NCI-H1930 (cell line): ENCODE measurements around the gene C1orf198.
"Not testable (repeated sequence)": the region's sequence is repeated elsewhere in the genome, so short reads cannot be mapped to it uniquely, and the experiment has no call there.

Experiments used
- DNase-seq, 2 experiments: peaks; one replicate each; lab custom pipeline; 2025; lab: John Stamatoyannopoulos, UW

The C1orf198 gene

DNA sequence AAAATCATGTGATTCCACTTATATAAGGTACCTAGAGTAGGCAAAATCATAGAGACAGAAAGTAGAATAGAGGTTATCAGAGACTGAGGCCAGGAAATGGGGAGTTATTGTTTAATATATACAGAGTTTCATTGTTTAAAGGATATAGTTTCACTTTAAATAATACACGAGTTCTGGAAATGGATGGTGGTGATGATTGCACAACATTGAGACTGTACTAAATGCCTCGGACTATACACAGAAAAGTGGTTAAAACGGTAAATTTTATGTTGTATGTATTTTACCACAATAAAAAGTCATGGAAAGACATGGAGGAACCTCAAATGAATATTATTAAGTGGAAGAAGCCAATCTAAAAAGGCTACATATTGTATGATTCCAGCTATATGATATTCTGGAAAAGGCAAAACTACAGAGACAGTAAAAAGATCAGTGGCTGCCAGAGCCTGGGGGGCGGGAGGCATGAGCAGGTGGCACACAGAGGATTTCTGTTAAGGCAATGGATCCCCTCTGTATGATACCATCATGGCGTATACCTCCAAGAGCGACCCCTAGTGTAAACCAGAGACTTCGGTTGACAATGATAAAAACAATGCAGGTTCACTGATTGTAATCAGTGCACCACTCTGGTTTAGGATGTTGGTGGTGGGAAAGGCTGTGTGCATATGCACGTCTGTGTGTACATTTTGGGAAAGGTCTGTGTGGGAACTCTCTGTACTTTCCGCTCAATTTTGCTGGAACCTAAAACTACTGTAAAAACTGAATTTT, 7.5 kb downstream of the C1orf198 start:
- DNase-seq = no peak

DNA sequence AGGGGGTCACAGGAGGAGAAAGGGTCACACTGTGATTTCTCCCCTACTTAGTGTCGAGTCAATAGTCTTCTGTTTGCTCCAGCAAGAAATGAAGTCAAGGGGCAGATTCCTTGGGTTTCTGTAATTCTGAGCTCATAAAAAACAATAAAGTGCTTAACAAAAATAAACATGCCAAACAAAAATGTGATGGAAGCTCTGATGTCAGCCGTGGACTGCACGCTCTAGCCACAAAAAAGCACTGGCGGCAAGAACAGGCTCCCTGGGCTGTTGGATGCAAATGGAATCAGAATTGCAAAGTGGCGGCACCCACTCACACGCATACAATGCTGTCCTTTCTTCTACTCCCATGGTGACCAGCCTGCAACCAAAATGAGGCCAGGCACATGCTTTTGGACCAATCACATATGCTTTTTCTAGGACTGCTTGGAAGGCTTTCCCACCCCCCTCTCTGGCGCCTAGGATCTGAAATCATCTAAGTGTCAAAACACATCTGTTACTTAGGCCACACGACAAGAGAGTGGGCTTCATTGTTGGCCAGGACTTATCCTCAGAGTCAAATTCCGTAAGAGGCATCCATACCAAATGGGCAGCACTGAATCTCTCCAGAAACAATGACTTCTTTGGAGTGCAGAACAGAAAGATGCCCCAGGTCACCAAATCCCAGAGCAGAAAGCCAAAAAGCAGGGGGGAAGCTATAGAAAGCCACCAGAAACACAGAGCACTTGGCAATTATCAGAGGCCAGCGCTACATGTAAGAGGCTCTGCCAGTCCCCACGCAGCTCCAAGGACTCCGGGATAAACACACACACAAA, 9.2 kb downstream of the C1orf198 start:
- DNase-seq = no peak

DNA sequence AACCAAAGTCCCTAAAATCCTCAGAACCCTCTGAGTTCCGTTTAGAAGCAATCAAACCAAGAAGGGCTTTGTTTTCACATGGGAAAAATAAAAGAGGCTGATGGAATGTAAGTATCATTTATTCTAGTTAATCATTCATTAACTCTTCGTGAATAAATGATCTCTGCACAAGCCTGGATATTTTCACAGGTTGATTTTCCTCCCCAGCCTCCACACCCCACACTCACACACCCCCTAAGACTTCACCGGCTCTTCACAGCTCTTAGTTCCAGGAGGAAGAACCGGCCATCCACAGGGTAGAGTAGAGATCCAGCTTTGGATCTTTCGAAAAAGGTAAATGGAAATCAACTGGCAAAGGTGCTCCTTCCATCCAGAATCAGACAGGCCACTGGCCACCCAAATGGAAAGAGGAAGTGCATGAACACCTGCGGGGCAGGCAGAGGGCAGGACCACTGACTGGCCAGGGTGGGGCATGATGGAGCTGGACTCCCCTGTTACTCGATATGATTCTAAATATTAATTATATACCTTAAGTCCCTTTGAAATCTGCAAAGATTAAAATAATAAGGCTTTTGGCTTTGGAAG, 10.0 kb downstream of the C1orf198 start:
- no peak for DNase-seq

DNA sequence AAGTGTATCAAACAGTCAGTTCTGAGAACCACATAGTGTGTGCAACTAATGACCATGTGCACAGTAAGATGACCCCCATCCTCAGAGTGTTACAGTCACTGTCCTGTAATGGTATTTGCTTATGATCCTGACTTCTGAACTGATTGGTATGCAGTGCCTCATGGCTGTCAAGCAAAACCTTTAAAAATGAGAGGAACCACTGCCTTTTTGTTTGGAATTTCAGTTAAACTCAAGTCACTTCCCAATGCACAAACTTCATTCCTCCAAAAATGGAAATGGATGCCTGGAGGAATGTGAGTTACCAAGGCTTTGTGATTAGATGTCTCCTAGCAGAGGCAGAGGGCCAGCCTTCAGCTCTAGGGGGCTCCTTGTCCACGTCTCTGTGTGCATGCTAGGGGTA, 10.5 kb downstream of the C1orf198 start:
- no peak for DNase-seq

DNA sequence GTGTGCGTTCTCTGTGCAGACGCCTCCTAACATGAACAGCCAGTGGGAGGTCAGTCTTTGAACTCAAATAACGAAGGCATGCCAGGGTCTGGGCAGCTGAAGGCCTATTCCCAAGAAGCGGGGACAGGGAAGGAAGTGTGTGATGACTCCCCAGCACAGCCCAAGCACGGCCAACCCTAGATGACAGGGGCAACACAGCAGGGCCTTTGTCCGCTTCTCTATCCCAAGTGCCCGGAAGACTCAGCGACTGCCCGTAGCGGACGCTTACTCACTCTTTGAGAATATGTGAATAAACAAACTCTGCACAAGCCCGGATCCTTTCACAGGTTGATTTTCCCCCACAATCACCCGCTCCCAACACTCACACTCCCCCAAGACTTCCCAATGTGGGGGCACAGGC, 11.2 kb downstream of the C1orf198 start:
- DNase-seq = no peak

DNA sequence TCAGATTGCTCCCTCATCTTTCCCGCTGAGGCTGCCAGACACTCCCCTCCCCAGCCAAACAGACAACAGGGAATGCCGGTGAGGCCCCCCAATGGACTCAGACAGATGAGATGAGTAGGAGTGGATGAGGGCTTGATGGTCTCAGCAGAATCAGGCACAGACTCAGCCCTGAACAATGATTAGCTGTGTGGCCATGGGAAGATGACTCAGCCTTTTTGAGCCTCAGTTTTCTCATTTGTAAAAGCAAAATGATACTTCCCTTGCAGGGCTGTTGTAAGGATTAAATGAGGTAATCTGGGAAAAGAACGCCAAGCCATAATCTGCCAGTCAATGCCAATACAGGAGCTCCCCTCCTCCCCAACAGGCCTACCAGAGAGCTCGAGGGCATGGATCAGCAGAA, 12.4 kb downstream of the C1orf198 start:
- no peak for DNase-seq

DNA sequence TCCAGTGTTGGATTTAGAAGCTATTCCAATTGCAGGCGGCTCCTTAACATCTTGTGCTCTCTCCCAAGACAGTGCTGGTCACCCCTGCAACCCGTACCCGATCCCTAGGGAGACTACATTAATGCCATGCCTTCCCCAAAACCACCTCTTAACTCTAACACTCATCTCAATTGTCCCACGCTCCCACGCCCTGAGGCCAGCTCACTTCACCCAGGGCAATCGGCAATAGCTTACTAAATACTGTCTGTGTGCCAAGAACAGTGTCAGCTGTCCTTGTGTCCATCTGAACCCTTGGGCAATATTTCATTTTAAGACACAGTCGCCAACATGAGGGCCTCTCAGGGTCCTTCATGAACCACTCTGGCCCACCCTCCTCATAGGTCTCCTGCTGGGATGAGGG, 13.9 kb downstream of the C1orf198 start:
- no peak for DNase-seq

DNA sequence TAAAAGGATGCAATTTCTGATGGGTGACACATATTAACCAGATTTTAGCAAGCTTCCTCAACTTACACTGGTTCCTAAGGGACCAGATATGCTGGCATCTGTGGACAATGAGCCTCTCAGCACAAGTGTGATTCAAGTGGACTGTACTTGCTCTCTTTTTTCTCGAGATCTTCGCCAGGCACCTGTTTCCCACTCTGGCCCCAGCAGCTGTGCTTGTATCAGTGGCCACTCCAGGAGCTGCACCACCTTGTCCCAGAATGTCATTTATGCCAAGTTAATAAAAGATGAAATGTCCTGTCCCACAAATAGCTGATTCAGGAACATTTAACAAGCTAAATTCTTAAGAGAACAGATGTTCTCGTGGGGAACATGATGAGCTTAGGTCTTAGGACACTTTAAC, 14.6 kb downstream of the C1orf198 start:
- DNase-seq = no peak

DNA sequence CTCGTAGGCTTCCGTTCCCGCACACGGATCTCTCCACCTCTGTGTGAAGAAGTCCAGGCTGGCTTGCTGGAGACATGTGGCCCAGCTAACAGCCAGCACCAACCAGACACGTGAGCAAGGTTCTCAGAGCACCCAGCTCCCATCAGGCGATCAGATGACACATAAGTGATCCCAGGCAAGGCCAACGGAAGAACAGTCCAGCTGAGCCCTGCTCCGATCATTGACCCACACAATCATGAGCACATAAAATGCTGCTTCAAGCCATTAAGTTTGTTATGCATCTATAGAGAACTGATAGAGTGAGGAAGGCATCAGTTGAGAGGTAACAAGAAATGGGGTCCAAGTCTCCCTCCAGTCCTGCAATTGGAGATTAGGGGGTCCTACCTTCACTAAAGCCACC, 15.4 kb downstream of the C1orf198 start:
- DNase-seq = no peak

DNA sequence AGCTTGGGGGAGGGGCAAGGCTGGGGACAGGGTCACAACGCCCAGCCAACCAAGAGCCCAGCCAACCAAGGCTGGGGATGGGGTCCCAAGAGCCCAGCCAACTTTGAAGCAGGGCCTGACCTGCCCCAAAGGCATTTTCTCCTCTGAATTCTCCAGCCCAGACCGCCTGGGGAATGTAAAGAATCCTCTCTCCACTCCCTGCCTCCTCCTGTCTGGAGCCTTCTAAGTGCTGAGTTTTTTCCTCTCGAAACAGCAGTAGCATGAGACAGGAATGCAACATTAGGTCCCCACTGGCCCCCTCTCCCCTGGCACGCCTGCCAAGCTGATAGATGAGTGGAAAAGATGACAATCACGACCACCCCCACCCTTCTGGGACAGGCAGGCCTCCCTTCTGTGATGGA, 17.0 kb downstream of the C1orf198 start:
- DNase-seq = no peak

DNA sequence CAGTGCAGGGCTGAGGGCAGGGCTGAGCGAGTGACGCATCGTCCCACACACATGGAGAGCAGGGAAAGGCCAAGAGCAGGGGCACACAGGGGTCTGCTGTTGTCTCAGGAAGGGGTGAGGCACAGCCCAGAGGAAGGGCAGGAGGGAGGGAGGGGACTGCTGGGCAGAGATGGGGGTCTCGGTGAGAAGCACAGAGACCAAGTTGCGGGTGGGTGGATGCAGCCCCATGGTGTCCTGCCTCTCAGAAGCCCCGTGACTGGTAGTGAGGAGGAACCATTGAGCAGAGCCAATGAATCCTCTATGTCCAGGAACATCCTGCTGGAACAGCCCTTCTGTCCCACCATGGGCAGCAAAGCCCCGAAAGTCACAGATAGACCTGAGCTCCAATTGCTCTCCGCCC, 17.8 kb downstream of the C1orf198 start:
- no peak for DNase-seq

DNA sequence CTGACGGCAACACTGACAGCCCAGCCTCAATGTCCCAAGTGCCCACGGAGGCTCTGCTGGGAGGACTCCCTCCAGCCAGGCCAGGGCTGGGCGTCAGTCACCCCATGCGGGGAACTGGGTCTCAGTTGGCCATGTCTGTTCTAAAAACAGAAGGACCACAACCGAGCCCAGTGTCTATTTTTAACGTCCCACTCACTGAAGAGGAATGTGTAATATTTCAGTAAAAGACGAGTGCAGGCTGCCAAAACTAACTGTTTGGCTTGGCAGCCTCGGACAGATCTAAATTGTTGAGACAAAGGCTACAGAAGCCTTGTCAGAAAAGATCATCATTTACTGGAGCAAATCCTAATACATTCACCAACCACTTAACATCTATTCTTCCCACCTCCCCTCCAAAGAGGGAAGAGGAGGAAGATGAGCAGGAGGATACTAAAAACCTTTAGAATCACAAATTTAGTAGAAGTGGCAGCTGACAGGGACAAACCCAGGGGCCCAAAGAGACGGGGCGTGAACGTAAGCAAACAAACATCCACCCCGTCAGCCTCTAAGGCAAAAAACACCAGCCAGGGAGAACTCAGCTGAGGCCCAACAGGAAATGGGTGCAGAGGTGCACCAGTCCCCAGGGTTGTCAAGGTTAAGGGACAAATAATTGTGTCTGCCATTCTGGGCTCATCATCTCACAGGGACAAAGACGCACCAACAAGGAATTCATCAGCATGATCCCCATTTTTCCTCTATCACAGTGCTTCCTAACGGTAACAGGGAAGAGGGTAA, 18.7 kb downstream of the C1orf198 start:
- DNase-seq = no peak

DNA sequence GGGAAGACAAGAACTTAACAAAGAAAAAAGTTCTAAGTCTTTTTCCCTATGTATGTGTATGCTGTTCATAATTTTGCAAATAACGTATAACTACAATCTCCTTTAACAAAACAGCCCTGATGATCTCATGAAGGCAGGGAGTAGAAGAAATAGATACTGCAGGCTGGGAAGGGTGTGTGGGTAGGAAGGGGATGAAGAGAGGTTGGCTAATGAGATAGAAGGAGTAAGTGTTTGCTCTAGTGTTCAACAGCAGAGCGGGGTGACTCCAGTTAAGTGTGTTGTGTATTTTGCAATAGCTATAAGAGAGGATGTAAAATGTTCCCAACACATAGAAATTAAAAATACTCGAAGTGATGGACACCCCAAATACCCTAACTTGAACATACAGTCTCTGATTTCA, 20.1 kb downstream of the C1orf198 start:
- no peak for DNase-seq

DNA sequence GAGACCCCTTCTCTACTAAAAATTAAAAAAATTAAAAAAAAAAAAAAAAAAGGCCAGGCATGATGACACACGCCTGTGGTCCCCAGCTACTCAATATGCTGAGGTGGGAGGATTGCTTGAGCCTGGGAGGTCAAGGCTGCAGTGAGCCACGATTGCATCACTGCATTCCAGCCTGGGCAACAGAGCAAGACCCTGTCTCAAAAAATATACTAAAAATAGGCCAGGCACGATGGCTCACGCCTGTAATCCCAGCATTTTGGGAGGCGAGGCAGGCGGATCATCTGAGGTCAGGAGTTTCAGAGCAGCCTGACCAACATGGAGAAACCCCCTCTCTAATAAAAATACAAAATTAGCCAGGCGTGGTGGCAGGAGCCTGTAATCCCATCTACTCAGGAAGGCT, 23.1 kb downstream of the C1orf198 start:
- DNase-seq = not testable (repeated sequence)

DNA sequence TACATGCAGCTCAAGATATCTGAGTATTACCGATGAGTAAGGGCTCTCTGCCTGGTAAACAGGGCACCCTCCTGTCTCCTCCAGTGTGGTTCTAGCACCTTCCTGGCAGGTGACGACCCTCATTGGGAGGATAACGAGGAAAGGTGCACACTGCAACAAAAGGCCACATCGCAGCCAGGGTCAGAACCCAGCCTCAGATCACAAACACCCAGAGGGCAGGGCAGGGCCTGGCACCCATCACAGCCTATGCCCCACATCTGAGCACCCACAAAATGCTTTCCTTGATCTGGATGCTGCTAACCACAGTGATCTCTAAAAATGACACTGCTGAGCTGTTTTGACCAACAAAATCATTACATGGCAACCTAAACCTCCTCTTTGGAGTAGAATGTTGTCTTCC, 23.8 kb downstream of the C1orf198 start:
- no peak for DNase-seq

DNA sequence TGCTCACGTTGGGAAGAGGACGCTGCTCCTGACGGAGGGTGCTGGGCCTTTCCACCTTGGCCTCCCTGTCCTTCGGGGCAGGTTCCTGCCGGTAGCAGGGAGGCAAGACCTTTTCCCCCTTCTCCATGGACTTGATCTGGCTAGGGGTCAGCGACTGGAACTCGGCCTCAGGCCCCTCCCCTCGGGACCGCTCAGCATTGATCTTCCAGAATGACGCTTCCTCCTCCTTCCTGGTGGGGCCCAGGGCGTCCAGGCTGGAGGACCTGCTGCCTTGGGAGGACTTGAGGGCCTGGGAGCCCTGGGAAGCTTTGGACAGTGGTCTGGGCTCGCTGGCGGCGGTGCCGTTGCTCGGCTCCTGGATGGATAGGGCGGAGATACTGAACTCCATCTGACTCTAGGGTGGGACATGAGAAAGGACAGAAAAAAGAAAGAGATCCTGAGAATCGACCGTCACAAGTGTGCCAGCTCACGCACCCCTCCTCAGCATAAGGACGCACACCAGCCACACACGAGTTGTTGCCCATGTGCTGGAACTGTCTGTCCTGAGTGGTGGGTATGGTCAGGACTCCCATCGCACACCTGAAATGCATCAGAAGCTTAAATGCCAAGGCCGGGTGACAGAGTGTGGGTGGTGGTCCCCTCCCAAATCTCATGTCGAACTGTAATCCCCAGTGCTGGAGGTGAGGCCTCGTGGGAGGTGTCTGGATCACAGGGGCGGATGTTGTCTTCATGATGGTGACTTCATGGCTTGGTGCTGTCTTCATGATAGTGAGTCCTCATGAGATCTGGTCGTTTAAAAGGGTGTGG, 24.6 kb downstream of the C1orf198 start:
- no peak for DNase-seq

DNA sequence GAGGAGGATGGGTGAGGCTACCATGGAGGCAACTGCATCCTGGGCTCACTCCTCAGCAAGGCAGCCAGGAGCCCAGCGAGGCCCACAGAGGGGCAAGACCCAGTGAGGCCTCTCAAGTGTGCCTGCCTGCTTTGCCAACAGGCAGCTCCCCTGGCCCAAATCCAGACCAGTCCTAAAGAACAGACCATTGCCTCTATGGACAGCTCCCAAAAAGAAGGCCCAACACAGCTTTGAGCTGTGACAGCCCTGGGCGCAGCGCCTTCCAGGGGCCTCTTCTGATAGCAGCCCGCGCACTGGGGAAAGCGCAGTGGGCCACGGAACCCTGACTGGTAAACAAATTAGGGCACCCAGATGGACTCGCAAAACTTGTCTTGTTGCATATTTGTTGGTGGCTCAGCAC, 25.5 kb downstream of the C1orf198 start:
- no peak for DNase-seq

DNA sequence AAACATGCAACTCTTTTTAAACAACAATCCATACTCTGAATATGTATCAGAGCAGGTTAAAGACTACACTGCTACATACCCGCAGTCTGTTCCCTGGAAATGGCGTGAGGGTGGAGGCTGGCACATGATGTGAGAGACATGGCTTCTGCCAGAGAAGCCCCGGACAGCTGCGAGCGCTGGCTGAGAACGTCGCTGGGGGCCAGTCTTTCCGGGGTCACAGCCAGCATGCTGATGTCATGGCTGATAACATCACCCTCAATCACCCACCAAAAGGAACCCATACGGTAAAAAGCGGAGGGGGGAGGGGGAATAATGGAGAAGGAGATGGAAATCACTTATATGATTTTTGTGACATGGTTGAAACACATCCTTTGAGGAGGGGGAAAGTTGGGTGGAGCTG, 29.1 kb downstream of the C1orf198 start:
- no peak for DNase-seq

DNA sequence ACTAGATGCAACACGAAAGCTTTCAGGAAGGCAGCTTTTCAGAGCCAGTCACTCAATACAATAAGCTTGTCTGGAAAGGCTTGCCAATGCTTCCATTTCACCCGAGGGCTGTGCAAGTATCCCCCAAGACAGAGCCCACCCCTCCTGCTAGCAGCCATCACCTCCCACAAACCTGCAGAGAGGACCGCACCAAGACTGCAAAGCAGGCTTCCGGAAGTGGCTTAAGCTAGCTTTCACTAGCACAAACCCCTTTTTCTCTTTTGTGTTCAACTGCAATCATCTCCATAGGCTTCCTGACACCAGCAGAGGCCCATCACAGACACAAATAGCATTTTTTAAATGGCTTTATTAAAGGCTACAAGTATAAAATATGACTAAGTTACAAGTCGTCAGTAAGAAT, 31.5 kb downstream of the C1orf198 start:
- DNase-seq = no peak

DNA sequence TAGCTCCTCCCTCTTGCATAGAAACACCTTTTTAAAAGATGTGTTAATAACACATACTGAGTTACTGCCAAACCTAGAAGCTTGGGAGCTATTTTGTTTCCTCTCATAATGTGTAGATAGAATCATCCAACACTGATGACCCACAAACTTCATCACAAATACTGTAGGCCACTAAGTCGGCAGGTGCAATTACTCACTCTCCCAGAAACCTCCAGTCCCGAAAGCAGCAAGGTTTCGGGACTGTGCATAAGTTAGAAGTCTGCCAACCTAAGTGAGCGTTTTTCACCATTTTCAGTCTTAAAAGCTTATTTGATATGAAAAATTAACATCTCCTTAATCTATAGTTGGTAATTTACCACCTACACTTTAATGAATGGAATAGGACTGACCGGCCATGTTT, 32.0 kb downstream of the C1orf198 start:
- DNase-seq = no peak

DNA sequence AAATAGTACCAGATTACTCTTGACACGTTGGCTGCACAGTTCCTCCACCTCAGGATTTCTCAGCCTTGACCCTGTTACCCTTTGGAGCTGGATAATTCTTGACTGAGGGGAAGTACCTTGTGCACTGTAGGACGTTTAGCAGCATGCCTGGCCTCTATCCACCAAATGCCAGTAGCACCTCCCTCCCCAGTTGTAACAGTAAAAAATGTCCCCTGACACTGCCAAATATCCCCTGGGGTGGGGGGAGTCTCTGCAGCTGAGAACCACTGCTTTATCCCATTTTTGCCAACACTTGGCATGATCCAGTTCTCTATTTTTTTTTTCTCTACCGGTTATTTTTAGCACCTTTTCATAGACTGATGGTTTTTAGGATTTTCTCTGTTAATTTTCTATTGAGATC, 34.0 kb downstream of the C1orf198 start:
- no peak for DNase-seq

DNA sequence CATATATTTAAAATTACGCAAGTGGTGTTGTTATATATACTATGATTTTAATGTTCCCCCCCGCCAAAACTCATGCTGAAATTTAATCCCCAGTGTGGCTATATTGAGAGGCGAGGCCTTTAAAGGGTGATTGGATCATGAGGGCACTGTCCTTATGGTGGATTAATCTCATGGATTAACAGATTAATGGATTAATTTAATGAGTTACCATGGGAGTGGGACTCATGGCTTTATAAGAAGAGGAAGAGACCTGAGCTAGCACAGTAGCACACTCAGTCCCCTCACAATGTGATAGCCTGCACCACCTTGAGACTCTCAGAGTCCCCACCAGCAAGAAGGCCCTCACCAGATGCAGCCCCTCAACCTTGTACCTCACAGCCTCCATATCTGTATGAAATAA, 34.8 kb downstream of the C1orf198 start:
- DNase-seq = no peak
